ENCODE data around the gene CDK5RAP1.

GRCh38 chr20:33351696-33352095, 49.6 kb downstream of the CDK5RAP1 start:
- TF ChIP-seq CTCF (tag by site-specific recombination; IDR thresholded peaks at IDR 0.05) (no peak), REST (tag by site-specific recombination; IDR thresholded peaks at IDR 0.05) (no peak), ZNF274 (IDR thresholded peaks at IDR 0.05; ENCODE audit: low read length) (no peak), ZNF274 (tag by site-specific recombination; IDR thresholded peaks at IDR 0.05; ENCODE audit: borderline replicate concordance) (no peak), ZNF2 (tag by site-specific recombination; IDR thresholded peaks at IDR 0.05) (no peak), ZBTB11 (tag by site-specific recombination; conservative IDR thresholded peaks at IDR 0.05; ENCODE audit: low read depth) (no peak), ZNF416 (tag by site-specific recombination; IDR thresholded peaks at IDR 0.05) (no peak), ZNF629 (tag by site-specific recombination; IDR thresholded peaks at IDR 0.05) (no peak), PBX3 (CRISPR knock-in tag; IDR thresholded peaks at IDR 0.05) (no peak), ZNF239 (tag by site-specific recombination; IDR thresholded peaks at IDR 0.05) (no peak), ZNF626 (tag by site-specific recombination; IDR thresholded peaks at IDR 0.05) (no peak), ZNF501 (tag by site-specific recombination; IDR thresholded peaks at IDR 0.05) (no peak), GLI2 (tag by site-specific recombination; IDR thresholded peaks at IDR 0.05; ENCODE audit: borderline replicate concordance, low read depth) (no peak), ZNF449 (tag by site-specific recombination; IDR thresholded peaks at IDR 0.05) (no peak)
